ENCODE results near the gene PPARD.

The PPARD gene

DNA sequence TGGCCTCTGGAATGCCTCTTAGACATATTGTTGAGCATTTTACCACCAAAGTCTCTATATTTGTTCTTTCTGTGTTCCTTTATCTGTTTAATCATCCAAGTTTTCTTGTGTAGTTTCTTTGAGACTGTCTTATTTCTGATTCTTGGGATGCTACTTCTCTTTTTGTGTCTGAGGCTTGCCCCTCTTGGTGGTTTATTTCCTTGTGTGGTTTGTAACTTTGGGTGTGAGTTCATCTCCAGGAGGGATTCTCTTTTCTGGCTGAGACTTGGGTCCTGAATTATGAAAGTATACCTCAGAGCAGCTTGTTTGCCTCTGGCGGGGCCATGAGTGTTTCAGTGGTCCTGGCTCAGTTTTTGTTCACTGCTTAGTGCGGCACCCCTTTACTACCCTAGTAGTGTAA lies 33.9 kb downstream of the PPARD start:
- FAIRE-seq (no peak), DNase-seq (ENCODE audit: insufficient read length, low spot score) (no peak)
- TF ChIP-seq, protein P1, sequence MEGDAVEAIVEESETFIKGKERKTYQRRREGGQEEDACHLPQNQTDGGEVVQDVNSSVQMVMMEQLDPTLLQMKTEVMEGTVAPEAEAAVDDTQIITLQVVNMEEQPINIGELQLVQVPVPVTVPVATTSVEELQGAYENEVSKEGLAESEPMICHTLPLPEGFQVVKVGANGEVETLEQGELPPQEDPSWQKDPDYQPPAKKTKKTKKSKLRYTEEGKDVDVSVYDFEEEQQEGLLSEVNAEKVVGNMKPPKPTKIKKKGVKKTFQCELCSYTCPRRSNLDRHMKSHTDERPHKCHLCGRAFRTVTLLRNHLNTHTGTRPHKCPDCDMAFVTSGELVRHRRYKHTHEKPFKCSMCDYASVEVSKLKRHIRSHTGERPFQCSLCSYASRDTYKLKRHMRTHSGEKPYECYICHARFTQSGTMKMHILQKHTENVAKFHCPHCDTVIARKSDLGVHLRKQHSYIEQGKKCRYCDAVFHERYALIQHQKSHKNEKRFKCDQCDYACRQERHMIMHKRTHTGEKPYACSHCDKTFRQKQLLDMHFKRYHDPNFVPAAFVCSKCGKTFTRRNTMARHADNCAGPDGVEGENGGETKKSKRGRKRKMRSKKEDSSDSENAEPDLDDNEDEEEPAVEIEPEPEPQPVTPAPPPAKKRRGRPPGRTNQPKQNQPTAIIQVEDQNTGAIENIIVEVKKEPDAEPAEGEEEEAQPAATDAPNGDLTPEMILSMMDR (IDR thresholded peaks at IDR 0.05; ENCODE audit: insufficient read depth, missing control alignments): no peak

DNA sequence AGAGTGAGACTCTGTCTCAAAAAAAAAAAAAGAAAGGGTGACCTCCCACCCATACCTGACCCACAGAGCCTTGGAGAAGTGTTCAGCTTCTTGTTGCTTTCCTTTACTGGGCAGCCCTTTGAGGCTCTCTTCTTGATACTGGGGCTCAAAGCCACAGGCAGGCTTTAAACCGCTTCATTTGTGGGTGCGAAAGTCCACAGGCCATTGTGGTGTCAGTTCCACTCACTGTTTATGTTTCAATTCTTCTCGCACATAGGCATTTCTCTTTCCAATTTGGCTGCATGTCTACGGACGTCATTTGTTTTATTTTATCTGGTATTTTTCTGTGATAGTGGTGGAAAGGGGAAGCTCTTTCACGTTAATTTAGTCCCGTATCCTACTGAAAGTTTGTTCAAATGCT lies 34.6 kb downstream of the PPARD start:
- TF ChIP-seq, protein P1 (IDR thresholded peaks at IDR 0.05; ENCODE audit: insufficient read depth, missing control alignments): no peak
- no peak for FAIRE-seq
- DNase-seq (ENCODE audit: insufficient read length, low spot score): no peak

DNA sequence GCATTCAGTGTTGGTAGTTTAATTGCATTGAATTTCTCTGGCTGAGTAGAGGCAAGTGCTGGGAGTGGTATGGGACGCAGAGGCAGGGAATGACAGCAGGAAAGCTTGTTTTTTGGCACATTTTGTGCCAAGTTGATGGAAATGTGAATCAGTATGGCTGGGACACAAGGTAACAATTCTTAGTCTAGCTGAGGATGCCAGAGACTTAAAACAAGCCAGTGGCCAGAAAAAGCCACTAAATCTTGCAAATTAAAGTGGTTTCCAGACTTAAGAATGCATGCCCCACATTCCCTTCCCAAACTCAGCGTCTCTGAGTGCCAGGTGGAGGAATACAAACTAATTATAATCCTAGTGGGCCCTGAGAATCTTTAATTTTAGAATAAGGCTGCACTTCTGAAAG lies 35.9 kb downstream of the PPARD start:
- TF ChIP-seq, protein P1 (IDR thresholded peaks at IDR 0.05; ENCODE audit: insufficient read depth, missing control alignments): no peak
- no peak for FAIRE-seq
- no peak for DNase-seq (ENCODE audit: insufficient read length, low spot score)

DNA sequence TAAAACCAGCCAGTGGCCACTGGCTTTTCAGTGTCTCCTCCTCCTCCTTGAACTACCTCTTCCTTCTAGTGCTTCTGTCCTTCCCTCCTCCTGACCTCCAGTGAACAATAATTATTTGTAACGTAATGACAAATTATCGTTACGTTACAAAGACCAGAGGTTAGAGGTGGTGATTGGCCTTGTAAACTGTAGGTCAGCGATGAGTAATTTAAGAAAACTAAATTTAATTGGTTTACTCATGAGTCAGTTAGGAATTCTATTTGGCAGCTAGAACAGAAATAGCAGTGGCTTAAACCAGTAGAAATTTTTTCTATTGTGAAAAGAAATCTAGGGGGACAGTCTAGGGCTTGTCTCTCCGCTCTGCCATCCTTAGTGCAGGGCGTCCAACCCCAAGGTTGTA lies 38.8 kb downstream of the PPARD start:
- TF ChIP-seq, protein P1 (IDR thresholded peaks at IDR 0.05; ENCODE audit: insufficient read depth, missing control alignments): no peak
- no peak for FAIRE-seq
- no peak for DNase-seq (ENCODE audit: insufficient read length, low spot score)

DNA sequence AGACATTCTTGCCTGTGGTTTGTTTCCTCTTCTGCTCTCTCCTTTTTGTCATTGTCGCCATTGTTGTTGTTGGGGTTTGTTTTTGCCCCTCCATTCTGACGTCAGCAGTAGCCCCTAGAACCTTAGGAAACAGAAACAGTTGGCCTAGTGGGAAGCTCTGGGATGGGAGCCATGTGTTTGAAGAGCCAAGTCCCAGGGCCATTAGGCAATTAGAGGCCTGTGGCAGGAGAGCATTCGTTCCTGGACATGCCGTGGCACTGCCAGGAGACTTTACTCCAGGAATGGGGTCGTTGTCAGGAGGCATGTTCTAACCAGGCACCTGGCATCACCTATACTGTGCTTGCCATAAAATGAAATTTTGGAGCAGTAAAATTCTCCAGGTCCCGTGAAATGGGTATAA lies 39.7 kb downstream of the PPARD start:
- TF ChIP-seq, protein P1 (IDR thresholded peaks at IDR 0.05; ENCODE audit: insufficient read depth, missing control alignments): no peak
- DNase-seq (ENCODE audit: insufficient read length, low spot score) (no peak), FAIRE-seq (no peak)

DNA sequence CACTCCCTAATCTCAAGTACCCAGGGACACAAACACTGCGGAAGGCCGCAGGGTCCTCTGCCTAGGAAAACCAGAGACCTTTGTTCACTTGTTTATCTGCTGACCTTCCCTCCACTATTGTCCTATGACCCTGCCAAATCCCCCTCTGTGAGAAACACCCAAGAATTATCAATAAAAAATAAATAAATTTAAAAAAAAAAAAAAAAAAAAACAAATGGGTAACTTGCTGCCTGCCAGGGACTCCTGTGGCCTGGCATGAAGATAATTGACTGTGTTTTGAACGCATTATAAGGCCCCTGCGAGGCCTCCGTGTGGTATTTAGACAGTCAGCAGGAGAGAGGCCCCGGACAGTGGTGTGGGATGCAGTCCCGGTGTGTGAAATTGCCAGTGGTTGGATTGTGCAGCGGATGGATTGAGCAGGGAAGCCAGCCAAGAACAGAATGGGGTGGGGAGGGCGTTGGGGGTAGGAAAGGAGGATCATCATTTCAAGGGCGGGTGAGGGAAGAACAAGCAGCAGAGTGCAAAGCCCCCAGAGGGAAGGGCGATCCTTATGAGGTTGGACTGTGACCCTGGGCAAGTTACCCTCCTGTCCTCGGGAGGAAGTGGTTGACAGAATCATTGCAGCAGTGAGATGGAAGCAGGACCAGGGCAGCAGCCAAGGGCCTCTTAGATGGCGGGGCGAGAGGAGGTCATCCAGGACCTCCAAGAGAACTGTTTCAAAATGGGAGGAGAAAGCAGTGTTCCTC lies 43.3 kb downstream of the PPARD start:
- DNase-seq (ENCODE audit: insufficient read length, low spot score): no peak
- TF ChIP-seq, protein P1 (IDR thresholded peaks at IDR 0.05; ENCODE audit: insufficient read depth, missing control alignments): no peak
- no peak for FAIRE-seq

DNA sequence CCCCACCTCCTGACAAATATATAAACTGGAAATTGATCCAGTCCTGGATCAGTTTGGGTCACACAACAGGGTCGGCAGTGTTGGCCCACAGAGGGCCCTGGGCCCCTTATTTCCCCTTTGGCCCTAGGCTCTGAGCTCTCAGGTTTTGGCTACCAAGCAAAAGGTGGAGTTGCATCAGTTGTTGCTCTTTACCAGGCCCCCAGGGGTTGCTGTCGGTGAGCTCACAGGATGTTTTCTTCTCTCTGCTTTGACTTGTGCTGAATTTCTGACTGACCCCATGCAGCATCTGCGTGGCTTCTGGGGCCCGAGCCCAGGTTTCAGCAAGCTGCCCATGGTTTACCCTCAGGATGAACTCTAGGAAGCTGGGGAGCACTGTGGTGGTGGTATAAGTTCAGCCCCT lies 44.6 kb downstream of the PPARD start:
- DNase-seq (ENCODE audit: insufficient read length, low spot score): no peak
- TF ChIP-seq, protein P1 (IDR thresholded peaks at IDR 0.05; ENCODE audit: insufficient read depth, missing control alignments): no peak
- no peak for FAIRE-seq

Measured in D721Med (cell line).